HG02798 (cell line): Measurements from ENCODE around the gene ZER1.
"Not testable (repeated sequence)": the region's sequence is repeated elsewhere in the genome, so short reads cannot be mapped to it uniquely, and the experiment has no call there.

Experiments used
- ATAC-seq: cut with Tn5 transposase; IDR thresholded peaks from one replicate; pipeline ENCODE4 v1.9.1; 2021; ENCODE audit warnings: mild to moderate bottlenecking; ENCODE audit not compliant: unreplicated experiment, poor library complexity

ZER1 gene

GRCh38 chr9:128771745-128772519 lies at the start of gene ZER1:
TSS of gene ZER1 (minus strand) at chr9:128771927. CDS start at chr9:128755565, 16,362 bp downstream.
- ATAC-seq = peak; percentile 95

DNA sequence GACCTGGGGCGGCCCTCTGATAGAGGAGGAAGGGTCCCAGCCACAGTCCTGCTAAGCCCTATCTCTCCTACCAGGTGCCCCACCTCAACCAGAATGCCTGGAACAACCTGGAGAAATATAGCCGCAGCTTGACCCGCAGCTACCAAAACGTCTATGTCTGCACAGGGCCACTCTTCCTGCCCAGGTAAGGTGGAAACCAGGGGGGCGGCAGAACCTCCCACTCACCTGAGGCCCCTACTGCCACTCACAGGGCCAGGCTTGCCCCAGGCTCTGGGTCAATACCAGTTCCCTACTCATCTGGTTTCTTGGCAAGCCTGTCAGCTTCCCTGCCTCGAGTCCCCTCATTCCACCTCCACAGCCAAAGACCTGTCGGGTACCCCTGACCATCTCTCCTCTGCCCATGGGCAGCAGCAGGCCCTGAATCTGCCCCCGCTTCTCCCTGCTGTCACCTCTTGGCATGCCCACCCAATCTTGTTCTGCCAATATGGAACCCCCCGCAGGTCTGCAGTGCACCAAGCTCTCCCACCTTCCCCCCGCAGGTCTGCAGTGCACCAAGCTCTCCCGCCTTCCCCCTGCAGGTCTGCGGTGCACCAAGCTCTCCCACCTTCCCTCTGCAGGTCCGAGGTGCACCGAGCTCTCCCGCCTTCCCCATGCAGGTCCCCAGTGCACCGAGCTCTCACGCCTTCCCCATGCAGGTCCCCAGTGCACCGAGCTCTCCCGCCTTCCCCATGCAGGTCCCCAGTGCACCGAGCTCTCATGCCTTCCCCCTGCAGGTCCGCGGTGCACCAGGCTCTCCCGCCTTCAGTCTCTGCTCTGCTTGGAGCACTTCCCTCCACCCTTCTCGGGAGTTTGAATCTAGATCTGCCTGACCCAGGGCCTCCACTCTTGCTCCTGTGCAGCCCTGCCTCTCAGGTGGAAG lies 49.2 kb upstream of the ZER1 start:
- ATAC-seq = no peak

DNA sequence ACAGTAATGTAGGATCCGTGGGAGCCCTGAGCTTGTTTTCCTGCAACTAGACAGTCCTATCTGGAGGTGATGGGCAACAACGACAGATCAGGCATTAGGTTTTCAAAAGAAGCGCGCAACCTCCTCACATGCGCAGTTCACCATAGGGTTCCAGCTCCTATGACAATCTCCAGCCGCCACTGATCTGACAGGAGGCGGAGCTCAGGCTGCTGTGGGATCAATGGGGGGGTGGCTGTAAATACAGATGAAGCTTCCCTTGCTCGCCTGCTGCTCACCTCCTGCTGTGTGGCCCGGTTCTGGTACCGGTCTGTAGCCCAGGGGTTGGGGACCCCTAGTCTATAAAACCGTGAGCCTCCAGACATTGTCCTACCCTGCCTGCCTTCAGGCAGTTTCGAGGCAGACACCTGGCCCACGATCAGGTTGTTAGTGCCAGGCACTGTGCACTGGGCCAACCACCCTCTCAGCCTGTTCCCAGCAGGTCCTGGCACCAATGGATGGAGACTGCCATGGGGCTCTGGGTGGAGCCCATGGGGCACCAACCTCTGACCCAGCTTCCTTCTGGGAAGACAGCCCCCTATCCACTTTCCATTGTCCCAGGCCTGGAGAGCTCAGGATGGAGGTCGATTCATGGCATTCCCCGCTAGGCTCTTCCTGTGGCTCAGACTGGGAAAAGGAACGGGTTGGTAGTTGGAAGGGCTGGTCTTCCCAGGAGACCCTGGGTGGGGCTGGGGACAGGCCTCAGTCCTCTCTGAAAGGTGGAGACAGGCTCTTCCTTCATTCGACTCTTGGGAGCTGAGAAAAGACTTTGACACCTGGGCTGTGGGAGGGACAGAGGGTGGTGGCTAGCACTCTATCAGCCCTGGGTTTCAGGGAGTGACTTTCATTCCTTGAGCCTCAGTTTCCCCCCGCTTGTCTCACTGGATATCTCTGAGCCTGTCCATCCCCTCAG lies 48.3 kb upstream of the ZER1 start:
- no peak for ATAC-seq

- peak; percentile 38 for ATAC-seq
These were observed 47.4 kb upstream of the ZER1 start for GRCh38 chr9:128818839-128819715.

- peak; percentile 91 for ATAC-seq
These were observed 46.5 kb upstream of the ZER1 start, which contains the start of gene ENDOG for GRCh38 chr9:128818099-128818838. TSS of gene ENDOG (plus strand) at chr9:128818500. CDS start at chr9:128818685, 185 bp downstream.

DNA sequence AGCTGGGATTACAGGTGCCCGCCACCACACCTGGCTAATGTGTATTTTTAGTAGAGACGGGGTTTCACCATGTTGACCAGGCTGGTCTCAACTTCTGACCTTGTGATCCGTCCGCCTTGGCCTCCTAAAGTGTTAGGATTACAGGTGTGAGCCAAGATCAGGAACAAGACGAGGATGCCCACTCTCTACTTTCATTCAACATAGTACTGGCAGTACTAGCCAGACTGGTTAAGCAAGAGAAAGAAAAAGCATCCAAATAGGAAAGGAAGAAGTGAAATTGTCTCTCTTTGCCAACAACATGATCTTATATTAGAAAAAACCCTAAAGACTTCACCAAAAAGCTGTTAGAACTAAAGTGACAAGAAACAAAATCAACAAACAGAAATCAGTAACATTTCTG lies 39.1 kb upstream of the ZER1 start:
- no peak for ATAC-seq

GRCh38 chr9:128809831-128810230 lies 38.1 kb upstream of the ZER1 start:
- ATAC-seq = no peak

DNA sequence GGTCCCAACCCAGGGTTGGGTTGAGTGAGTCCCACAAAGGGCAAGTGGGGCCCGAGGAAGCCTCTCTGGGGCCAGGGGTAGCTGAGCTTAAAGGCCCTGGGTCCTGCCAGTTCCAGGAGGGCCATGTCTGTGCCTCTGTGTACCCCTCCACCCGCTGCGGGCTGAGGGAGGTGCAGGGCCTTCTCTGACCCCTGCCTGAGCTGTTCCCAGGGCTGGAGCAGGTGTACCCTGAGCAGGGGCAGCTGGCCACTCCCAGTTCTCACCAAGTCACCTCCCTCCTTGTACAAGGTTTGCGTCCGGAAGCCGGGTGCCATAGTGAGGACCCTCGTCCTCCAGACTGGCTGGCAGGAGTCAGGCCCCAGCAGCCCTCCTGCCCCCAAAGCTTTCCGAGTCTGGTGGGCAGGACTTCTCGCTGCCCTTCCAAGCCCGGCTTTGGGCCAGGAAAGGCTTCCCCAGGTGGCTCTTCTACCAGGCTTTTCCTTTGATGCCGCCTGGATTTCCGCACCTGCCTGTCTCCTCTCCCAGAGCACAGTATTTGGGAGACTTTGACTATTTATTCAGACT lies 37.4 kb upstream of the ZER1 start:
- ATAC-seq = no peak

DNA sequence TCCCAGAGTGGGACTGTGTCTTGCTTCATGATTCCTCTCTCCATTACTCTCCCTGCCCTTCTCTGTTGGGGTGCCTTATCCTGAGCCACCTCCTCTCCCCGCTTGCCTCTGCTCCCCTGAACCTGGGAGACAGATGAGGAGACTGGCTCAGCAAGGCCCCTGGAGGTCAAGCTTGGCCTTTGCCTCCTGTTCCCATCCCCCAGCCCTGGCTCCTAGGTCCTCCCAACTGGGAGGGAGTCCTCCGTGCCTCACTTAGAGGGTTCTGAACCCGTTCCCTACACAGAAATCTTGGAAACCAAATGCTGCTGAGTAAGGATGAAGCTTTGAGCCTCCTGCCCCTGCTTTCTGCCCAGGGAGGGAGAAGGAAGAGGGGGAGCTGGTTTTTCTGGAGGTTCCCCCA lies 36.8 kb upstream of the ZER1 start:
- no peak for ATAC-seq

DNA sequence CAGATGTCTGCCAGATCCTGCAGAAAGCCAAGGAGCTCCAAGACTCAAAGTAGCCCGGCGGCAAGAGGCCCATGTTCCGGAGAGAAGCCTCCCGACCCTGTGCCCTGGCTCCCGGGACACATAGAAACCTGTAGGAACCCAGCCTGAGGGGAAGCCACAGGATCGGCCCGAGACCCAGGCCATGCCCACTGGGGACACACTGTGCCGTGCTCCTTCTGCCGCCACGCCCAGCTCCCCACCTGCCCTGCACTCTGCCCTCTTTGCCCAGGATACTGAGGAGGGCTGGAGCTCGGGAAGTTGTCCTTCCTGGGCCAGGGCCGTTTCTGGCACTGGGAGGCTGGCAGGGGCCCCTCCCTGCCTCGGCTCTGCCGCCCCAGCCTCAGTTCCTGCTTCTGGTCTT lies 36.1 kb upstream of the ZER1 start:
- ATAC-seq = no peak

DNA sequence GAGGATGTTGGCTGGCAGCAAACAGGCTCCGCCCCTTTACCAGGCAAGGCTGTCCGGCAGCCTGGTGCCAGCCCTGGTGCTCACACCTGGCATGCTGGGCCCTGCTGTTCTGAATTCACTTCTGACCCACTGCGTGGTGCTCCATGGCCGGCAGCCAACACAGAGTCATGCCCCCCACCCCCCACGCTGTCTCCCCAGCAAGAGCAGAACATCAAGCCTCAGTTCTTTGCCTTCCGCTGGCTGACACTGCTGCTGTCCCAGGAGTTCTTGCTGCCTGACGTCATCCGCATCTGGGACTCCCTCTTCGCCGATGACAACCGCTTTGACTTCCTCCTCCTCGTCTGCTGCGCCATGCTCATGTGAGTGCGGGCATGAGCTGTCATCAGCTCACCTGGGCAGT lies 33.9 kb upstream of the ZER1 start:
- ATAC-seq = no peak

GRCh38 chr9:128802482-128802881 lies 30.8 kb upstream of the ZER1 start:
- no peak for ATAC-seq

GRCh38 chr9:128800061-128800460 lies 28.3 kb upstream of the ZER1 start:
- no peak for ATAC-seq

- no peak for ATAC-seq
These were observed 27.2 kb upstream of the ZER1 start for GRCh38 chr9:128798896-128799295.

DNA sequence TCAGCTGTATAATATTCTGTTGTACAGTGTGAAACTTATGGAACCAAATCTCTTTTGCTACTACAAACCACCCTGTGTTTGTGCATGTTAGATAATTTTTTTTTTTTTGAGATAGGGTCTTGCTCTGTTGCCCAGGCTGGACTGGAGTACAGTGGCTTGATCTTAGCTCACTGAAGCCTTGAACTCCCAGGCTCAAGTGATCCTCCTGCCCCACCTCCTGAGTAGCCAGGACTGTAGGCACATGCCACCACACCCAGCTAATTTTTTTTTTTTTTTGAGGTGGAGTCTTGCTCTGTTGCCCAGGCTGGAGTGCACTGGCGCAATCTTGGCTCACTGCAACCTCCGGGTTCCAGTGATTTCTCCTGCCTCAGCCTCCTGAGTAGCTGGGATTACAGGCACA lies 23.2 kb upstream of the ZER1 start:
- ATAC-seq = not testable (repeated sequence)

- ATAC-seq = no peak
These were observed 21.4 kb upstream of the ZER1 start for GRCh38 chr9:128792978-128793686.

DNA sequence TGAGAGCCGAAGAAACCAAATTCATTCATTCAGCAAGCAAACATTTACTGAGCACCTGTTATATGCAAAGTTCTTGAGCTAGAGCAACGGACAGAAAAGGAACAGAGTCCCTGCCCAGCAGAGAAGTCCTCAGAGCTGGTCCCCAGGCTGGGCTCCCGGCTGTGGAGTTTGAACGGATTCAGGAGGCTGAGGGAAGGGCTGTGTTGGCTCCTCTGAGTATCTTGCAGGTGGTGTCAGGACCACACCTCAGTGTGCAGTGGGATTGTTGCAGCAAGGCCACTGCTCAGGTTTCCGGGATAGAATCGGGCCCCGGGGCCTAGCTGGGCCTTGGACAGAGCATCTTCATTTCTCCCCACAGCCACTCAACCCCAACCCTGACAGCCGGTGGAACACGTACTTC lies 20.4 kb upstream of the ZER1 start:
- no peak for ATAC-seq

DNA sequence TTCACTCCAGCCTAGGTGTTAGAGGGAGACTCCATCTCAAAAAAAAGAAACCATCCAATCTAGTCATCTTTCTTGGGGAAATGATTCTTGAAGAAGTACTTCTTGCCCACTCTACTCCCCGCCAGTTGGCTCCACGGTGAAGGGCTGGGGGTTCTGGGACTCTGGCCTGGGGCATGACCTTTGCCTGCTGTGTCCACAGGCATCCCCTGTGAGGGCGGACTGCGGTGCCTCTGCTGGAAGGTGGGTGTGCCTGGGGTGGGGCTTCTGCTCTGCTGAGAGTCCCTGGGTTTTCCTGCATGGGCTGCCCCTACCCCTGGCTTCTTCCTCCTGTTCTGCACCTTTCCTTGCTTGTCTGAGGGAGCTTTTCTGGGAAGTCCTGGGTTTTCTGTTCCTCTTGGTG lies 18.8 kb upstream of the ZER1 start:
- no peak for ATAC-seq
